ENCODE measurements around the gene SLC9A2. TPM values are rescaled to one million over a fixed set of nuclear protein-coding genes. Genes with fewer than 3 reads are reported as not detected.
A peak's percentile ranks its signal among the peaks of the same experiment; 100 is the strongest.

SLC9A2 gene
- total and polyA plus RNA-seq, 10 donors, result 0.02 to 0.20 TPM; not detected in 8

DNA sequence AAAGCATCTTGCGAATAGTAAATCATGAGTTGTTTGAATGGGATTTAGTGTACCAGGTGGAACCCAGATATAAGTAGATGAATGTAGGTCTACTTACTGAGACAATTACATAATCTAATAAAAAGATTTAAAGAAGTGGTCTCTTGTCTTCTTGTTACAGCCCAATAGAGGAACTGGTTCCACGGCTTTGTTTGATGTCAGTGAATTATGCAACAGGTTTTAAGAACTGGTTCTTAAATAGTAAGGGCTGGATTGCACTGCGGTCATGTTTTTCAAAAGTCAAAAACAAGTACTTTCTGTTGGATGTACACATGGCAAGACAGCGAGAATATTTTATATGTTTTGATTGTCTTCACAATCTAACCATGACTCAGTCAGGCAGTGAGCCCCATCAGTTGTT lies 15.4 kb upstream of the SLC9A2 start:
- Histone ChIP-seq H3K27ac (no peak overlapping the region), H3K27me3 (replicated peaks in 1 of 7) (peaks cover 0 to 7% (median 0%) of the 10 kb centered on the region in 7 donors), H3K4me1 (peaks cover 0 to 4% (median 0%) of the 10 kb centered on the region in 6 donors), H3K36me3 (no peaks in the 10 kb centered on the region), H3K4me3 (no peak overlapping the region), H3K9me3 (no peaks in the 10 kb centered on the region)
- TF ChIP-seq, protein P1, sequence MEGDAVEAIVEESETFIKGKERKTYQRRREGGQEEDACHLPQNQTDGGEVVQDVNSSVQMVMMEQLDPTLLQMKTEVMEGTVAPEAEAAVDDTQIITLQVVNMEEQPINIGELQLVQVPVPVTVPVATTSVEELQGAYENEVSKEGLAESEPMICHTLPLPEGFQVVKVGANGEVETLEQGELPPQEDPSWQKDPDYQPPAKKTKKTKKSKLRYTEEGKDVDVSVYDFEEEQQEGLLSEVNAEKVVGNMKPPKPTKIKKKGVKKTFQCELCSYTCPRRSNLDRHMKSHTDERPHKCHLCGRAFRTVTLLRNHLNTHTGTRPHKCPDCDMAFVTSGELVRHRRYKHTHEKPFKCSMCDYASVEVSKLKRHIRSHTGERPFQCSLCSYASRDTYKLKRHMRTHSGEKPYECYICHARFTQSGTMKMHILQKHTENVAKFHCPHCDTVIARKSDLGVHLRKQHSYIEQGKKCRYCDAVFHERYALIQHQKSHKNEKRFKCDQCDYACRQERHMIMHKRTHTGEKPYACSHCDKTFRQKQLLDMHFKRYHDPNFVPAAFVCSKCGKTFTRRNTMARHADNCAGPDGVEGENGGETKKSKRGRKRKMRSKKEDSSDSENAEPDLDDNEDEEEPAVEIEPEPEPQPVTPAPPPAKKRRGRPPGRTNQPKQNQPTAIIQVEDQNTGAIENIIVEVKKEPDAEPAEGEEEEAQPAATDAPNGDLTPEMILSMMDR (IDR thresholded peaks at IDR 0.05 in 8 of 11, conservative IDR thresholded peaks at IDR 0.05 in 3 of 11), result no peak
- no peak for TF ChIP-seq POLR2A (IDR thresholded peaks at IDR 0.05)
- TF ChIP-seq POLR2AphosphoS5 (IDR thresholded peaks at IDR 0.05), result no peak
- intact Hi-C loops (cut with DNase I; ENCODE audit: low total_unique reads), result no loop called here
- 55 to 74% (median 65%) methylated on average over 4 of the region's 4 CpGs for WGBS, 5 donors
- DNase-seq, result no peak

DNA sequence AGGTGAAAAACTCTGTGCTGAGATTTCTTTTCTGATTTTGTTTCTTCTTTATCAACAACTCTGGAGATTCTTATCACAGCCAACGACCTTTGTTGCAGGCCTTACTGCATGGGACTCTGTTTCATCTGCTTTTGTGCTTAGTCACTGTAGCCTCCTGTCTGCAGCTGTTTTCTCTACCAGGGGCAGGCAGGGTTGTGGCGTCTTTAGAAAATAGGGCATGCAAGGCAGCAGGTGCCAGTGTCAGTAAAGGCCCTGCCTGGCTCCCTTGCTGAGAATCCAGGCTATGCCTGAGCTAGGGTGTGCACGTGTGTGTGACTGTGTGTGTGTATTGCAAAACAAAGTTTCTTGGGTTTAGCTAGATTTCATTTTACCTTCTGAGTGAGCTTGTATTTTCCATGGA lies 14.6 kb upstream of the SLC9A2 start:
- TF ChIP-seq POLR2A (IDR thresholded peaks at IDR 0.05) (no peak), POLR2AphosphoS5 (IDR thresholded peaks at IDR 0.05) (no peak)
- TF ChIP-seq, protein P1 (IDR thresholded peaks at IDR 0.05 in 8 of 11, conservative IDR thresholded peaks at IDR 0.05 in 3 of 11), result no peak
- no peak for DNase-seq
- H3K27me3 ChIP-seq (replicated peaks in 1 of 7), result peaks cover 0 to 7% (median 0%) of the 10 kb centered on the region in 7 donors
- H3K4me1 ChIP-seq, result peaks cover 0 to 4% (median 0%) of the 10 kb centered on the region in 6 donors
- intact Hi-C loops (cut with DNase I; ENCODE audit: low total_unique reads), result no loop called here
- no peak overlapping the region for H3K27ac ChIP-seq
- H3K36me3 ChIP-seq, result no peaks in the 10 kb centered on the region
- no peak overlapping the region for H3K4me3 ChIP-seq
- 22 to 36% (median 24%) methylated on average over 3 of the region's 3 CpGs for WGBS, 5 donors
- H3K9me3 ChIP-seq, result no peaks in the 10 kb centered on the region

DNA sequence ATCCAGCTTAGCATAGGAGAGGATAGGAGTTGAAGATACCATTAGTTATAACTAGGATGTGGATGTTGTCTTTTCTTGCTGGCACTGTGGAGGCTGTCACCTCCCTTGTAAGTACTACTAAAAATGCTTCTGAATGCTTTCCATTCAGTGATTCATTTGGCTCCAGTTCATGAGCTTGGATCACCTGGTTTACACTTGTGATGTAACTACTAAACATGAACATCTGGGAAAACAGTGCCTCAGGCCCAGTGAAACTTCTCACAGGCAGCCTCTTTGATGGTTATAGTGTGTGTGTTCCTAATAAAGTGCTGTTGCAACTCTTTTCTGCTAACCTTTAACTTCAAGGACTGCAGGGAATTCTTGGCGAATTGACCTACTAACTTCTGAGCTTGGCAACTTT lies 13.0 kb upstream of the SLC9A2 start:
- intact Hi-C loops (cut with DNase I; ENCODE audit: low total_unique reads), result no loop called here
- TF ChIP-seq POLR2A (IDR thresholded peaks at IDR 0.05), result no peak
- WGBS, 5 donors, result 84 to 95% (median 91%) methylated on average over 1 of the region's 1 CpG
- no peaks in the 10 kb centered on the region for H3K9me3 ChIP-seq
- H3K4me1 ChIP-seq, result peaks cover 0 to 4% (median 0%) of the 10 kb centered on the region in 6 donors
- H3K4me3 ChIP-seq, result no peak overlapping the region
- no peak overlapping the region for H3K27ac ChIP-seq
- no peaks in the 10 kb centered on the region for H3K27me3 ChIP-seq (replicated peaks in 1 of 7)
- no peaks in the 10 kb centered on the region for H3K36me3 ChIP-seq
- no peak for DNase-seq

DNA sequence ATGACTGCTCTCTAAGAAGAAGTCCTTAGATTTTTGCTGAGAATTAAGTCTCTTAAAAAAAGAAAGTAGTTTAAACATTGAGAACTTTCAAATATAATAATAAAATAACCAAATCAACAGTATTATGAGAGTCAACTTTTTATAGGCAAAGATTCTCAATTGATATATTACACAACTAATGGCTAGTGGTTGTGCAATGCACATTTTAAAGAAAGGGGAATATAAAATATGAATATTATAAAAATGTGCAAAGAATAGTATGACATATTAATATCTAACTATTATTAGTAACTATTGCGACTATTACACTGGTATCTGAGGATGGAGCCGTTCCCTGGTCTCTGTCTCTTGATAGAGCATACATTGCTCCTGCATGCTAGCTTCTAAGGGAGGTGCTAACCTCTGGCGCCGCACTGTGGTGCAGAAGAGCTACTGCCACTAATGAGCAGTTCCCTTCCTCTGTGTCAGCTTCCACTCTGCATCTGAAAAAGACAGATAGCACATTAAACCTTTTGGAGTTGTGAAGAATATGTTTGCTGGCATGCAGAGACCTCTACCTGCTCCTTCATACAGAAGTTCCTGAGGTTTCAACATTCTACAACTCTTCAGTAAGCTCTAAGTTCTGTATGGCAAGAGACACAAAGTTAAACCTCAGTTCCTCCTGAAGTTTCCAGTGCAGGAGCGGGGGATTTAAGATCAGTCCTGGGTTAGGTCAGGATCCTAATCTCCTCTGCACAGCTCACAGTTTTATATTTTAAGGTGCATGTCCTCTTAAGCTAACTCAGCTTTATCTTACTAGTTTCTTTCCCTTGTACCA lies 3.5 kb upstream of the SLC9A2 start:
- peaks cover 4 to 59% (median 40%) of the 10 kb centered on the region in 7 donors for H3K27me3 ChIP-seq (replicated peaks in 1 of 7)
- H3K27ac ChIP-seq, result no peak overlapping the region
- H3K4me1 ChIP-seq, result peaks cover 9 to 23% (median 17%) of the 10 kb centered on the region in 6 donors
- TF ChIP-seq, protein P1 (IDR thresholded peaks at IDR 0.05 in 8 of 11, conservative IDR thresholded peaks at IDR 0.05 in 3 of 11), result peak; percentile 16 to 79 (median 60)
- TF ChIP-seq POLR2AphosphoS5 (IDR thresholded peaks at IDR 0.05), result no peak
- H3K4me3 ChIP-seq, result no peak overlapping the region
- intact Hi-C loops (cut with DNase I; ENCODE audit: low total_unique reads), result loop anchor here (5.0 kb wide), 1 partner anchor 144 kb away; the partner anchor contains the start of gene SLC9A4
- WGBS, 5 donors, result 19 to 22% (median 21%) methylated on average over 5 of the region's 5 CpGs
- peak; percentile 88 for DNase-seq
- no peaks in the 10 kb centered on the region for H3K9me3 ChIP-seq
- no peaks in the 10 kb centered on the region for H3K36me3 ChIP-seq
